H9 (cell line): ENCODE results near the gene FABP1. TPM values are rescaled to one million over a fixed set of nuclear protein-coding genes. Genes with fewer than 3 reads are reported as not detected.

ENCODE experiments used
- DNase-seq: peaks from one replicate; pipeline ENCODE4 v3.0.0-alpha.2; 2017
- H2AFZ ChIP-seq: one replicate; pipeline ENCODE4 v1.6.1; 2013; ENCODE audit warnings: mild to moderate bottlenecking, low read length, control low read depth, moderate library complexity
- H2AK5ac ChIP-seq: 2 replicates; pipeline ENCODE4 v1.6.1; 2013; ENCODE audit warnings: low read length, control low read depth, mixed read lengths; ENCODE audit not compliant: insufficient read length
- H2BK120ac ChIP-seq: one replicate; pipeline ENCODE4 v1.6.1; 2013; ENCODE audit warnings: low read depth, mild to moderate bottlenecking, low read length, control low read depth, inconsistent platforms; ENCODE audit not compliant: poor library complexity, severe bottlenecking
- H2BK12ac ChIP-seq: 2 replicates; pipeline ENCODE4 v1.6.1; 2013; ENCODE audit warnings: low read length, control low read depth, mixed read lengths, low read depth; ENCODE audit not compliant: insufficient read length
- H2BK15ac ChIP-seq: 2 replicates; pipeline ENCODE4 v1.6.1; 2013; ENCODE audit warnings: low read depth, low read length, control low read depth
- H2BK20ac ChIP-seq: one replicate; pipeline ENCODE4 v1.6.1; 2013; ENCODE audit warnings: low read depth, mild to moderate bottlenecking, low read length, control low read depth, inconsistent platforms; ENCODE audit not compliant: poor library complexity, severe bottlenecking
- H2BK5ac ChIP-seq: 2 replicates; pipeline ENCODE4 v1.6.1; 2013; ENCODE audit warnings: low read length, control low read depth, mixed read lengths; ENCODE audit not compliant: insufficient read length
- H3K14ac ChIP-seq: 2 replicates; pipeline ENCODE4 v1.6.1; 2013; ENCODE audit warnings: low read length, control low read depth; ENCODE audit not compliant: insufficient read depth
- H3K18ac ChIP-seq: 2 replicates; pipeline ENCODE4 v1.6.1; 2013; ENCODE audit warnings: low read depth, mild to moderate bottlenecking, mixed read lengths, low read length, control low read depth; ENCODE audit not compliant: insufficient read length
- H3K23ac ChIP-seq: 2 replicates; pipeline ENCODE4 v1.6.1; 2013; ENCODE audit warnings: low read length, control low read depth, mixed read lengths, low read depth; ENCODE audit not compliant: insufficient read length
- H3K23me2 ChIP-seq: 2 replicates; pipeline ENCODE4 v1.6.1; 2013; ENCODE audit warnings: low read depth, mild to moderate bottlenecking, mixed read lengths, low read length, control low read depth; ENCODE audit not compliant: insufficient read length, poor library complexity, severe bottlenecking
- H3K27ac ChIP-seq: 2 replicates; pipeline ENCODE4 v1.5.1; 2013; ENCODE audit warnings: low read length, control low read depth, mixed read lengths, low read depth; ENCODE audit not compliant: insufficient read length
- H3K27me3 ChIP-seq: 2 replicates; pipeline ENCODE4 v1.6.1; 2013; ENCODE audit warnings: low read length, control low read depth, inconsistent platforms; ENCODE audit not compliant: insufficient read depth
- H3K4ac ChIP-seq: 2 replicates; pipeline ENCODE4 v1.6.1; 2013; ENCODE audit warnings: low read depth, mild to moderate bottlenecking, control low read depth, inconsistent platforms, low read length, moderate library complexity
- H3K4me1 ChIP-seq: 2 replicates; pipeline ENCODE4 v1.6.1; 2013; ENCODE audit warnings: low read length, control low read depth, inconsistent platforms; ENCODE audit not compliant: insufficient read depth
- H3K4me2 ChIP-seq: 2 replicates; pipeline ENCODE4 v1.6.1; 2013; ENCODE audit warnings: low read length, control low read depth, mixed read lengths; ENCODE audit not compliant: insufficient read length, insufficient read depth
- H3K56ac ChIP-seq: 2 replicates; pipeline ENCODE4 v1.6.1; 2013; ENCODE audit warnings: low read depth, mild to moderate bottlenecking, mixed read lengths, low read length, control low read depth; ENCODE audit not compliant: insufficient read length
- H3K79me1 ChIP-seq: 2 replicates; pipeline ENCODE4 v1.6.1; 2013; ENCODE audit warnings: low read depth, mild to moderate bottlenecking, moderate library complexity, low read length, control low read depth, inconsistent platforms; ENCODE audit not compliant: insufficient read depth, poor library complexity, severe bottlenecking
- H3K79me2 ChIP-seq: 2 replicates; pipeline ENCODE4 v1.6.1; 2013; ENCODE audit warnings: low read length, control low read depth, inconsistent platforms; ENCODE audit not compliant: insufficient read depth
- H3K9ac ChIP-seq: 2 replicates; pipeline ENCODE4 v1.6.1; 2013; ENCODE audit warnings: low read length, control low read depth, mixed read lengths; ENCODE audit not compliant: insufficient read length; ENCODE audit errors: extremely low read depth
- H3K9me3 ChIP-seq: one replicate; pipeline ENCODE4 v1.6.1; 2013; ENCODE audit warnings: low read depth, low read length, inconsistent platforms; ENCODE audit not compliant: control insufficient read depth
- H3T11ph ChIP-seq: one replicate; pipeline ENCODE4 v1.6.1; 2013; ENCODE audit warnings: mild to moderate bottlenecking, low read length, control low read depth, inconsistent platforms
- H4K20me1 ChIP-seq: one replicate; pipeline ENCODE4 v1.6.1; 2013; ENCODE audit not compliant: control insufficient read depth, insufficient read length, insufficient read depth
- H4K5ac ChIP-seq: 2 replicates; pipeline ENCODE4 v1.6.1; 2013; ENCODE audit warnings: low read depth, mild to moderate bottlenecking, mixed read lengths, low read length, control low read depth; ENCODE audit not compliant: insufficient read length
- H4K8ac ChIP-seq: replicated peaks from 2 replicates; pipeline ENCODE4 v1.6.1; 2013; ENCODE audit warnings: low read length, control low read depth, mixed read lengths, low read depth; ENCODE audit not compliant: insufficient read length
- H4K91ac ChIP-seq: 2 replicates; pipeline ENCODE4 v1.6.1; 2013; ENCODE audit warnings: low read depth, mild to moderate bottlenecking, moderate library complexity, mixed read lengths, low read length, control low read depth; ENCODE audit not compliant: insufficient read length
- H3K27ac Mint-ChIP-seq, 3 experiments: 2 replicates in 2 of 3; 3 replicates in 1 of 3; pipeline ENCODE4 v1.8.0; 2020 to 2021; ENCODE audit warnings: mixed read lengths in 3 of 3, mild to moderate bottlenecking in 1 of 3, moderate library complexity in 1 of 3
- H3K27me3 Mint-ChIP-seq: 2 replicates; pipeline ENCODE4 v1.8.0; 2021; ENCODE audit warnings: low read depth, mild to moderate bottlenecking, moderate library complexity, mixed read lengths
- H3K36me3 Mint-ChIP-seq, 3 experiments: 2 replicates in 2 of 3; 3 replicates in 1 of 3; pipeline ENCODE4 v1.8.0; 2020 to 2021; ENCODE audit warnings: low read depth in 3 of 3, mixed read lengths in 3 of 3; ENCODE audit not compliant: insufficient read depth in 1 of 3
- H3K4me1 Mint-ChIP-seq, 2 experiments: 2 replicates each; pipeline ENCODE4 v1.8.0; 2020; ENCODE audit warnings: mixed read lengths in 2 of 2
- H3K4me3 Mint-ChIP-seq, 2 experiments: 2 replicates in 1 of 2; 3 replicates in 1 of 2; pipeline ENCODE4 v1.8.0; 2020 to 2021; ENCODE audit warnings: mild to moderate bottlenecking in 2 of 2, mixed read lengths in 2 of 2, moderate library complexity in 1 of 2
- H3K9me3 Mint-ChIP-seq, 2 experiments: 2 replicates in 1 of 2; 3 replicates in 1 of 2; pipeline ENCODE4 v1.8.0; 2020; ENCODE audit warnings: mild to moderate bottlenecking in 2 of 2, mixed read lengths in 2 of 2, moderate library complexity in 1 of 2
- WGBS: extraction: QIAGEN DNeasy Blood & Tissue Kit; methylation state at CpG from one replicate; pipeline ENCODE4 v1.1.7; 2013; ENCODE audit warnings: missing lambda C conversion rate, low lambda C conversion rate, mixed read lengths; ENCODE audit not compliant: insufficient read length; ENCODE audit errors: extremely low coverage; 5-methylcytosine and 5-hydroxymethylcytosine counted together
- total RNA-seq: library from RNA; stranded (reverse); gene quantifications from 2 replicates; pipeline ENCODE4 v1.2.1, GENCODE V29; 2021
- TF ChIP-seq, protein P1 (sequence below): fragments of 200-600 bp; sonication (generic); conservative IDR thresholded peaks from 3 replicates; pipeline ENCODE4 v1.8.0; 2021; ENCODE audit warnings: antibody characterized with exemption, mild to moderate bottlenecking

The FABP1 gene
- total RNA-seq, 1 experiment from 2014 or later = not detected

DNA sequence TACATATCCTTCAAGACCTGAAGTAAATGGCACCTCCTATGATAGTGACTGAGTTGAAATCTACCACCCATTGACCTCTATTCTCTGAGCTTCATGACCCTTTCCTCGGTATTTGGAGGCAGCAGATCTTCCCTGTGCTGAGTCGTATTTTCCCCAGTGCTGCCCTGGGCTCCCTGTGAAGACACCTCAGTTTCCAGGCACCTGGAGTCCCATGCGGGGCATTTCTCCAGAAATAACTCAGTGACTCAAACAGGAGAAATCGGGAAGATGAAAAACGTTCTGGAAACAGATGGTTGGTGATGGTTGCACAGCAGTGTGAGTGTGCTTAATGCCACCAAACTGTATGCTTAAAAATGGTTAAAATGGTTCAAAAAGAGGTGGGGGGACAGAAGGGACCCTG lies 42.3 kb downstream of the FABP1 start:
- Histone ChIP-seq H3K9ac (no peak overlapping the region), H2BK120ac (no peak overlapping the region), H2BK5ac (no peak overlapping the region), H3K79me1 (no peaks in the 10 kb centered on the region), H2AFZ (no peak overlapping the region), H3K79me2 (no peaks in the 10 kb centered on the region), H3T11ph (no peak overlapping the region), H3K4me1 (peaks cover 9% of the 10 kb centered on the region), H2BK12ac (no peak overlapping the region), H3K4ac (no peak overlapping the region), H3K27ac (no peak overlapping the region), H3K56ac (no peak overlapping the region), H3K4me2 (no peak overlapping the region), H3K23me2 (no peaks in the 10 kb centered on the region), H2AK5ac (no peak overlapping the region), H3K9me3 (no peaks in the 10 kb centered on the region), H4K5ac (no peak overlapping the region), H3K14ac (no peak overlapping the region), H3K27me3 (no peaks in the 10 kb centered on the region; the same call in 1 of the 2 replicates), H4K20me1 (no peaks in the 10 kb centered on the region), H2BK15ac (no peak overlapping the region), H4K8ac (no peak overlapping the region), H3K18ac (no peak overlapping the region), H3K23ac (no peak overlapping the region), H4K91ac (no peak overlapping the region), H2BK20ac (no peak overlapping the region)
- Mint-ChIP-seq H3K27ac (peak overlapping the region in 1 of 3 experiments; percentile 79; a peak in 1 of 7 replicates), H3K4me1 (peaks cover 20 to 21% of the 10 kb centered on the region in 2 experiments), H3K9me3 (no peaks in the 10 kb centered on the region), H3K36me3 (no peaks in the 10 kb centered on the region), H3K27me3 (no peaks in the 10 kb centered on the region; the same call in 1 of the 2 replicates), H3K4me3 (no peak overlapping the region)
- no CpG with 5 or more reads among the region's 5 CpGs for WGBS
- no peak for DNase-seq
- TF ChIP-seq, protein P1, sequence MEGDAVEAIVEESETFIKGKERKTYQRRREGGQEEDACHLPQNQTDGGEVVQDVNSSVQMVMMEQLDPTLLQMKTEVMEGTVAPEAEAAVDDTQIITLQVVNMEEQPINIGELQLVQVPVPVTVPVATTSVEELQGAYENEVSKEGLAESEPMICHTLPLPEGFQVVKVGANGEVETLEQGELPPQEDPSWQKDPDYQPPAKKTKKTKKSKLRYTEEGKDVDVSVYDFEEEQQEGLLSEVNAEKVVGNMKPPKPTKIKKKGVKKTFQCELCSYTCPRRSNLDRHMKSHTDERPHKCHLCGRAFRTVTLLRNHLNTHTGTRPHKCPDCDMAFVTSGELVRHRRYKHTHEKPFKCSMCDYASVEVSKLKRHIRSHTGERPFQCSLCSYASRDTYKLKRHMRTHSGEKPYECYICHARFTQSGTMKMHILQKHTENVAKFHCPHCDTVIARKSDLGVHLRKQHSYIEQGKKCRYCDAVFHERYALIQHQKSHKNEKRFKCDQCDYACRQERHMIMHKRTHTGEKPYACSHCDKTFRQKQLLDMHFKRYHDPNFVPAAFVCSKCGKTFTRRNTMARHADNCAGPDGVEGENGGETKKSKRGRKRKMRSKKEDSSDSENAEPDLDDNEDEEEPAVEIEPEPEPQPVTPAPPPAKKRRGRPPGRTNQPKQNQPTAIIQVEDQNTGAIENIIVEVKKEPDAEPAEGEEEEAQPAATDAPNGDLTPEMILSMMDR = no peak
